SW 1271 (cell line): Measurements from ENCODE around the gene TRPM5.

Source experiments
- DNase-seq, 2 experiments: peaks; one replicate each; lab custom pipeline; 2025; lab: John Stamatoyannopoulos, UW

TRPM5 gene

DNA sequence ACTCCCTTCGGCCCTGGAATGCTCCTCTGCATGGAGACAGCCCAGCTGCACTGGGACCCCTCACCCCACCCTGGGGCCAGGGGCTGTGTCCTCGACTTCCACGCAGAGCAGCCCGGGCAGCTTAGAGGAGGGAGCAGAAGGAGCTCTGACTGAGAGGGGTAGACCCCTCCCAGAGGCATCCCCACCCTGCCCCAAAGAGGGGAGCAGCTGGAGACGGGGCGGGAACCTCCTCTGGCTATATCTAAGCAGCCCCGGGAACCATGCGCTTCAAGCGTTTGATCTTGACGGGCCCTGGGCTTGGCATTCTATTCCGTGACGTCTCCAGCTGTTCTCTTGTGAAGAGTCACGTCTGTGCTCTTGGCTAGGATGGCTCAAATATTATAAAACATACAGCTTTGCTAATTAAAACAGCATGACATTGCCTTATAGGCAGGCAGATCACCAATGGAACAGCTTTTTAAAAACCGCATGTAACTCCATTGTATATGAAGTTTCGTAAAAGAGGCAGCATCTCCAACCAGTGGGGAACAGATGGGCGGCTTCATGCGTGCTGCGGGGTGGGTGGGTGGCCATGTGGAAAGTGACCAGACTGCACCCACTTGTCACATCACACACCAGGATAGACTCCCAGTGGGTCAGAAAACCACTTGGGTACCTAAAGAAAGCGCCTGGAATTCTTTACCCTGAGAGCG is 8.2 kb upstream of the TRPM5 start:
- DNase-seq, result no peak

DNA sequence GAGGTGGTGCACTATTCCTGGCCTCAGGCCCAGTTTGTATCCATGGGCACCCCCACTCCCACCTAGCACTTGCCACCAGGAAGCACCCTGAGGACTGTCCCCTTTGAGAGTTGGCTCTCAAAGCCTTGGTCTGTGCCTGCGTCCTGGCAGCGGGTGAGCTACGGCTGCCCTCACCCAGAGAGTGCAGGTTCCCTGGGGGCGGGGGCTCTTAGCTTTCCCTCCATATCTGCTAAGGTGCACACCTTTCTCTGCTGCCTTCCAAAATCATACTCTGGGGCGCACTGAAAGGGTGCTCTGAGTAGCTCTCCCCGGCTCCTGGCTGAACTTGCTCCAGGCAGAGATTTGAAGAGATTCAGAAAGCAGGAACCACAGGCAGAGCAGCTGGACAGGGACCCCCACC is 7.6 kb upstream of the TRPM5 start:
- no peak for DNase-seq

DNA sequence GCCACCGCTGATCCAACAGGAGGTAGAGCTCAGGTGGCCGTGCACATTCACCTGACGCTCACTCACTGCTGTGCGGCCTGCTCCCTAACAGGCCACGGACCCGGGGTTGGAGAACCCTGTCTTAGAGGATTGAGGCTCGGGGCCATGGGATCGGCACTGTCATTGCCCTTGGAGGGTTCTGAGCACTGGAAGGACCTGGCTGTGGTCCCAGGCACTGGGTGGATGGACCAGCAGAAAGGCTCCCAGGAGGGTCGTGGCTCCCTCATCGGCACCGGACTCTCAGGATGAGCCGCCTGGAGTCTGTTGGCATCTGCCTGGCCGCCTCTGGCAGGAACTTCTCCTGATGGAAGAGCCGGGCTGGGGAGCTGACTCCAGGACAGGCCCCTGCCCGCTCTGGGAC is 7.0 kb upstream of the TRPM5 start:
- DNase-seq, result no peak

DNA sequence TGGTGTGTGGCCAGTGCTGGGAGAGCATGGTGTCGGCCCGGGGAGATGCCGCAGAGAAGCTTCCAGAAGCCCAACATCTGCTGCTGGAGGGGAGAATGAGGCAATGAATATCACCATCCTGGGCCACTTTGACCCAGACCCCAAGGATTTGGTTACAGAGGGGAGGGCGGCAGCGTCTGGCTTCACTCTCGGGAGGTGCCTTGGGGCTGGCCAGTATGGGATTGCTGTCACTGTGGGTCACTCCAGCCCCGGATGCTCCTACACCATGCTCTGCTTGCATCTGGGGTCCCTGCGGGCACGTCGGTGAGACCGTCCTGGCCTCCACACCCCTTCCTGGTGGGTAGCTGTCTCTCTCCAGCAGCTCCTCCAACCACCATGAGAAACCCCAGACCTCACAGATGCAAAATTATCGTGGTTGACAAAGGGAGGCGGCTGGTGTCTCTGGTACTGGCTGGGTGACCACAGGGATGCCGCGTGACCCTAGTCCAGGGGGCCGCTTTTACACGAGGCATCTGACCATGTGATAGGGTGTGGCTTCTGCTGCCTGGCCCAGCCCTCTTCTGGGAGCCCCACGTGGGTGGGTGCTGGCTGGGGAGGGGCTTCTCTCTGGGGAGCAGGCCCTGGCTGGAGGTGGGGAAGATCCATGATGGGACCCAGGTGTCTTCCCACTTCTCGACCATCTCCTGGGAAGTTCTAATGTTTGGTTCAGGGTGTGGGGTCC is 6.2 kb upstream of the TRPM5 start:
- DNase-seq, result no peak

DNA sequence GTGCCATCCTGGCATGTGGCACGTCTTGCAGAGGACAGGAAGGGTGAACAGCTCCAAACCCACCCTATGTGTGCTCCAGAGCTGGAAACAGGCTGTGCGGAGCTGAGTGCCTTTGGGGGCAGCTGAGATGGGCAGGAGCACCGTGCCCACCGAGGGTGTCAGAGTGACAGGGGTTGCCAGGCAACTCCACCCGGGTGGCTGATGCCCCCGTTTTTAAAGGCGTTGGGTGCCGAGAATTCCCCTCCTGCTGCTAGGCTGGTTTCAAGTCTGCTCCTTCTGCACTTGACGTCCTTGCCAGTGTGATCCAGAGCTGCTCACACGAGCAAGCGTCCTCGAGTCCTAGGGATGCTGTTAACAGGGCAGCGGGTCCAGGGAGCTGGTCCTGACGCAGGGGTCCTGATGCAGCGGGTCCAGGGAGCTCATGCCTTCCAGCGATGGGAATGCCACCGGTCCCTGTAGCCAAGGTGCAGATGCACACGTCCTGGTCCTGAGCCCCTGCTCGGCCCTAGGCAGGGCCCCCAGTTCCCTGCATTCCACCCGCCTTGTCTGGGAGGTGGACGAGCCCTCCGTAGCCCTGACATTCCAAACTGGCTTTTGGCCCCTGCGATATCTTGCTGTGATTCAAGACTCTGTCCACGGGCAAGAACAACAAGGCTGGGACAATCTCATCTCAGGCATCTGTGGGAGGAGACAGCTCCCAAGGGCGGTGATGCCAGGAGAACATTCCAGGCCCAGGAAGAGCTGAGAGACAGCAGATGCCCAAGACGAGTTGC is 5.4 kb upstream of the TRPM5 start:
- no peak for DNase-seq

DNA sequence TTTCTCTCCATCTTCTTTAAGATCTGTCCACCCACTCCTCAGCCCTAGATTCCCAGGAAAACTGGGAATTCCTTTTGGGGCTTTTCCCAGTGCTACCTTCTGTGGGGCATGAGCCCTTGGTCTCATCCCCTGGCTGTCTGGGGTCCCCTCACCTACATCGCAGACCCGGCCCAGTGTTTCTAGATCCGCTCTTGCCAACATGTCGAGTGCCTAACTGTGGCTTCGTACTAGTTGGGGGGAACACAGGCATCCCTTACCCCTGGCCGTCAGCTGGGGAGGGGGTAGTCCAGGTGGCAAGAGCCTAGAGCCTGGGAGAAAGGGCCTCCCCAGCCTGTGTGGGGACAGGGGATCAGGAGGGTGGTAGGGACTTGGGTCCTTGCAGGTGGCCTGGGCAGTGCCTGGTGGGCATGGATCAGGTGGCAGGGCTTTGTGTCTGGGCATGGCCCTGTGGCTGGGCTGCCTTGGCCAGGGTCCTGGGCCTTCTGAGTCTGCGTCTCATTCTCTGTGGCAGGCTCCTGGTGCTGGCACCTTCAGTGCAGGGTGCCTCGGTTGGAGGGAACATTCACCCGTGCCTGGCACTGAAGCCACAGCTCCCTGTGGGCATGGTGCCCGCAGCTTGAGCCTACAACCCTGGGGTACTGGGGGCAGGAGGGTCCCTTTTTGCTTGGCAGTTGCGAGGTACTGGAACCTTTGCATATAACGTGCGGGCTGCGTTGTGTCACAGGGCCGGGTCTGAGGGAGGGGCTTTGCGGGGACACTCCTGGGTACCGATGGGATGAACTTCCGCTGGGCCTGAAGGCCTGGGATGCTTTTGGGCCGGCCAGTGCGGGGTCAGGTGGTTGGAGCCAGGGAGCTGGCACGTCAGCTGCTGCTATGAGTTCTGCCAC is 4.6 kb upstream of the TRPM5 start:
- no peak for DNase-seq

DNA sequence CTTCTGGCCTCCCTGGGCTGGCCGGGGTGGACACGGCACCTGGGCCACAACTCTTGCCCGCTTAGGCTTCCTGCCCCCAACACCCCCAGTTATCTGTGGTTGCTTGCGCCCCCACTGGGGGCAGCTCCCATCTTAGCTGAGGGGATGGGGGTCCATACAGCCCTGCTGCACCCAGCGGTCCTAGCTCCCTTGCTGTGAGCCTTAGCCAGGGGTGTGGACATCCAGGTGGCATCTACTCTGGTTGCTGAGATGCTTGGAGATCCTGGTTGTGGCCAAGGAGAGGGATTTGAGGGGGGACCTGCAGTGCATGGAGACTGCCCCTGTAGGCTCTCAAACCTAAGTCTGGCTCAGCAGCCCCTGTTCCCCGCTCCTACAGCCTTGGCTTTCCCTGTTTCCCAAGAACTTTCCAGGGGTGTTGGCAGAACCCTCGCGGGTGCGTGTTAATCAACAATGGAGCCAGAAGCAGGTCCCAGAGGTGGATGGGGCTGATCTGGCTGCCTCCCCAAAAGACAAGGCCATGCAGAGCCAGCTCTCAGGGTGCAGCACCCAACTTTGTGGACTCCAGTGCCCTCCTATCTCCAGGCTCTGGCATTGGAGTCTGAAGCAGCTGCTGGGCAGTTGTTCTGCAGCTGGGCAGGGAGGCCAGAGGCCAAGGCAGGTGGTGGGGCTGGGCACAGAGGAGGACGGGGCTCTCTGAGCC is 3.8 kb upstream of the TRPM5 start:
- DNase-seq, result no peak

DNA sequence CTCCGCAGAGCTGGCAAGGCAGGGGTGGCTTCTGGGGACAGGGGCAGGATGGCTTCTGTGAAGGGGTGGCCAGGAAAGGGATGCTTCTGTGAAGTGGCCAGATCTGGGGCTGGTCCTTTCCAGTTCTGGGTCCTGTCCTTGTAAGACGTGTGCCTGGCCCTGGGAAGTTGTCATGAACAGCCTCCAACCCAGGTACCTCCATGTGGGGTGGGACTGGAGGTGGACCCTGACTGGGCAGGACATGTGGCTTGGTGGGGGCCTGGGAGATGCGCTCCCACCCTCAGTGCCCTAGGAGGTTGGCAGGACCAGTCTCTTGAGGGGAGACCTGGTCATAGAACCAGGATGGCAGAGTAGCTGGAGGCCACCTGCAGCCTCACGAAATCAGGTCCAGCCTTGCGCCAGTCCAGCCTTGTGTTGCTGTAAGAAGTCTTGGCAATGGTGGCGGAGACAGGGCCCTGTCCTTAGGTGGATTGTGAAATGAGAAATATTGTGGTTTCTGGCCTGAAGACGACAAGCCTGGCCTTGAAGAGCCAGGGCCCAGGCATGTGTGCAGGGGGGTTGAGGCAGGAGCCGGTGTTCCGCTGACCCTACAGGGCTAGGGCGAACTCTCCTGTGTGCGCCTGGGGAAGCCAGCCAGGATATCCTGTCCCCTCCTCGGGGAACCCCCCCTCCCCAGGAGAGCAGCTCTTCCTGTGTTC is 3.1 kb upstream of the TRPM5 start:
- no peak for DNase-seq

DNA sequence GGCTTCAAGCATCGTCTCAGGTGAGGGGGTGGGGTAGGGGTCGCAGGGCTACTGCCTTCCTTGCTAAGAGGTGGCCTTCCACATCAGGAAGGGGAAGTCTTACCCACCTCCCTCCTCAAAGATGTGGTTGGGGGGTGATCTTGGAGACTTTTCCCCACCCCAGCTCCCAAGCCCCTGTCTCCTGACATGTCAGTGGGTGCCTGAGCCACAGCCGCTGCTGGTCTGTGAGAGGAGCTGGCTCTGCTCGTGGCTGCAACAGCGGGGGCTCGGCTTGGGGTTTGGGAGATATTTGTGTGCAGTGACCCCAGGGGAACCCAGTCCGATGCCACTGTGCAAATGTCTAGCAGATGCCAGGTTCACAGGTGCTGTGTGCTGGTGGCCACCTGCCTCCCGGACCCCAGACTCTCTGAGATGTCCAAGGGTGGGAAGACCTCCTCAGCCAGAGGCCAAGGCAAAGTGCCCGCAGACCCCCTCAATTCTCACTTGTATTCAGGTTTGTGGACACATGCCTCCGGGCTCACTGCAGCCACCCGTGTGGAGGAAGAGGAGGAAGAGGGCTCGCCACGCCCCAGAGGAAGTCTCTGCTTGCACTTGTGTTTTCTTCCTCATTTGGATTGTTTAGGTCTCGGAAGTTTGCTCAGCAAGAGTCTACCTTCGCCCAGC is 2.4 kb upstream of the TRPM5 start:
- DNase-seq, result no peak

DNA sequence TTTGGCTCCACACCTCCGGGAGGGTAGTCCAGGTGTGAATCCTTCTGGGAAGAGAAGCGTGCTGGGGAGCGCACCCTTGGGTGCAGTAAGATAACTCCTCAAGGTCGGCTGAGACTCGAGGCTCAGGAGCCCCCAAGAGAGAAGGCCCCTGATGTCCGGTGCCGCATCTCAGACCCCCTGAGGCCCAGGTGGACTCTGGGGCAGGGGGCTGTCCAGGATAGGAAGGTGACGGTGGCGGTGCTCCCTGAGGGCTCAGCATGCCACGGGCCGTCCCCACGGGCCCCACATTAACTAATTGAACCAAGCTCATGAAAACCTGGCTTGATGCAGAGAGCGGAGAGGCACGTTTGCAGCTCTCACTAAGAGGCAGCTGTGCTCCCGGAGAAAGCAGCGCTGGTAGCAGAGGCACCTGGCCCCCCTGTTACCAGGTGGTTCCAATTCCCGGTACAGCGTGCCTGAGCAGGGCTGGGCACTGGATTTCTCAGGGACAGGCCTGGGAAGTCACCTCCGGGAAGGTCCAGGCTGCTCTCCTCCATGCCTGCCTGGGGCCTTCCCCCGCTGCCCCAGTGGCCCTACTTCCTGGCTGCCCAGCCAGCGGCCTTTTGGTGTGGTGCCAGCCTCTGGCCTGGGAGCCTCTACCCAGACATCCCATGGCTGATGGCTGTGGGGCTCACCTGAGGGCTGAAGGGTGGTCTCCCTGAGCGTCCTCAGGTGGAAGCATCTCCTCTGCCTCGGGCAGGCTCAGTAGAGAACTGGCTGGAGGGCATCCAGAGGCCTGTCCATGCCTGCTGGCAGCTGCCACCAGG is 1.6 kb upstream of the TRPM5 start:
- DNase-seq, result no peak

DNA sequence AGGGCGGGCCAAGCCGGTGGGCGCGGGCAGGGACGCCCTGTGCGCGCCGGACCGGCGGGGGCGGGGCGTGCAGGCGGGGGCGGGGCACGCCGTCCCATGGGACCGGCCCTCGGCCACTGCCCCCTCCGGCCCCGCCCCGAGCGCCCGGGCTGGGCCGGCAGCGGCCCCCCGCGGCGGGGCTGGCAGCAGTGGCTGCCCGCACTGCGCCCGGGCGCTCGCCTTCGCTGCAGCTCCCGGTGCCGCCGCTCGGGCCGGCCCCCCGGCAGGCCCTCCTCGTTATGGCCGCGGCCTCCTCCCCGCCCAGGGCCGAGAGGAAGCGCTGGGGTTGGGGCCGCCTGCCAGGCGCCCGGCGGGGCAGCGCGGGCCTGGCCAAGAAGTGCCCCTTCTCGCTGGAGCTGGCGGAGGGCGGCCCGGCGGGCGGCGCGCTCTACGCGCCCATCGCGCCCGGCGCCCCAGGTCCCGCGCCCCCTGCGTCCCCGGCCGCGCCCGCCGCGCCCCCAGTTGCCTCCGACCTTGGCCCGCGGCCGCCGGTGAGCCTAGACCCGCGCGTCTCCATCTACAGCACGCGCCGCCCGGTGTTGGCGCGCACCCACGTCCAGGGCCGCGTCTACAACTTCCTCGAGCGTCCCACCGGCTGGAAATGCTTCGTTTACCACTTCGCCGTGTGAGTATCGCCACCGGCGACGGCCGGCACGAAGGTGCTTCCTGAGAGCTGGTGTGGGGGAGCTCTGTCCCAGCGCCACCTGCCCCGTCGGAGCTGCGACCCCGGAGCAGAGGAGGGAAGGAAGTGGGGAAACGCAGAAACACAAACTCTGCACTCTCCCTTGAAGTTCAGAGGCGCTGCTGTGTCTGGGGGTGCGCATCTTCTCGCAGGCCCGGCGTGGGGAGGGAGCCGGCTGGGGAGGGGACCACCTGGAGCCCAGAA is 769 bp upstream of the TRPM5 start, which contains the start of gene KCNQ1:
KCNQ1 (plus strand) TSS at position 188 of the 925 bp plus-strand sequence; CDS start at position 279, 91 bp downstream.
- DNase-seq, result peak in 1 of 2 experiments; percentile 33

DNA sequence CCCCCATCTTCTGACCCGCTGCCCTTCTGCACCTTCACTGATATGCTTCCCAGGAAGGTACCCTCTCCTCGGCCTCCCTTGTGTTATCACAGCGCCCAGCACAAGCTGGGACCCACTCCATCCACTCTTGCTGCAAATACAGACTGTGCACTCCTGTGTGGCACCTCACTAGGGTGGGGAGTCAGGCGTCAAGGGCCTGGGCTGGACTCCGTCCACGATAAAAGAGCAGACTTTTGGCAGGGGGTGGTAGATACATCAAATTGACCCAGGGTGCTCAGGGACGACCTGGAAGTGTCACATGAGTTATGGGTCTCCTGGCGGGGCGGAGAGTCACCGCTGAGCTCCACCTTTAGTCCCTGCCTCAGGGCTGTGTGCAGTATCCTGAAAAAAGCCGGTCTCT is 908 bp downstream of the TRPM5 start:
- DNase-seq, result no peak

DNA sequence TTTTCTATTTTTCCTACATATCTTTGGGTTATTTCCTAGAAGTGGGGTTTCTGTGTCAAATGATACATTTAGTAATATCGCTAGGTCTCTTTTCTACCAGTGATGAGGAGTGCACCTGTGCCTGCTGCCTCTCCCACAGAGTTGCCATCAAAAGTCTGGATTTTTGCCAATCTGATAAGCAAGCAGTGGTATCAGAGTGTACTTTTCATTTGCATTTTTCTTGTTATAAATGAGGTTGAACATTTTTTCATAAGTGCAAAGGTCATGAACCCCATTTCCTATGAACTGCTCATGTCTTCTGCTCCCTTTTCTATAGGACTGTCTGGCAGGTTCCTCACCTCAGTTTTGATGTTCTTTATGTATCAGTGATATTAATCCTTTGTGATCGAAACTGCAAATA is 1.7 kb downstream of the TRPM5 start:
- DNase-seq, result no peak

DNA sequence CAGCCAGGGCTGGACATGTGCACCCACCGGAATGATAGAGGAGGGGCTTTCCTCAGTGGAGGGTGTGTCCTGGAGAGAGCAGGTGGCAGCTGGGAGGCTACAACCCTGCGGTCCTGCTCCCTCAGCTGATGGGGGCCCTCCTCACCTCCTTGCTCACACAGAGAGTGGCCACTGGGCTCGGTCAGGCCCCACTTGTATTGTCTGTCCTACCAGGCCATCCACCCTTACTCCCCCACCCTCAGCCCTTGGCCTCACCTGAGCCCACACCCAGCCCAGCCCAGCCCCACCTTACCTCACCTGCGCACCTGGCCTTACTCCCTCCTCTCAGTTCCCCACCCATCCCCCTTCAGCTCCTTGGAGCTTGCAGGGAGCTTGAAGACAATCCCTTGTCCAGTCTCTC is 3.1 kb downstream of the TRPM5 start:
- DNase-seq, result no peak

DNA sequence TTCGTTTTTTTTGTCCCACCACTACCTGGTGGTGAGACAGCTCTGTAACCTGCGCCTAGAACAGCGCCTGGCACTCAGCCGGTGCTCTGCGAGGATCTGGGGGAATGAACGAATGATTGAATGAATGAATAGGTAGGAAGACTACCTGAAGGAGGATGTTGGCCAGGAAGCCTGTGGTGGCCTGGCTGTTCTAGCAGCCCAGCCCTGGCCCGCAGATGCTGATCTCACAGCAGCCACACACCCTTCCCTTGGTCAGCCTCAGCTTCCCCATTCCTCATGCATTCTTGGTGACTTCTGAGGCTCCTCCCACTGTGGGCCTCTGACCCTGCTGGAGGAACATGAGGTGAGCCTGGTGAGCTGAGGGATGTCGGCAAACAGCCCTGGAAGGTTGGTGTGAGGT is 3.7 kb downstream of the TRPM5 start:
- no peak for DNase-seq

DNA sequence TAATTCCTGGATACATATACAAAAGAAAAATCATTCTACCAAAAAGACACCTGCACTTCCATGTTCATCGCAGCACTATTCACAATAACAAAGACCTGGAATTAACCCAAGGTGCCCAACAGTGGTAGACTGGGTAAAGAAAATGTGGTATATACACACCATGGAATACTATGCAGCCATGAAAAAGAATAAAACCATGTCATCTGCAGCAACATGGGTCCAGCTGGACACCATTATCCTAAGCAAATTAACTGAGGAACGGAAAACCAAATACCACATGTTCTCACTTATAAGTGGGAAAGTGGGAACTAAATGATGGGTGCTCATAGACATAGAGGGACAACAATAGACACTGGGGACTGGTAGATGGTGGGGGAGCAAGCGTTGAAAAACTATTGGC is 4.5 kb downstream of the TRPM5 start:
- no peak for DNase-seq

DNA sequence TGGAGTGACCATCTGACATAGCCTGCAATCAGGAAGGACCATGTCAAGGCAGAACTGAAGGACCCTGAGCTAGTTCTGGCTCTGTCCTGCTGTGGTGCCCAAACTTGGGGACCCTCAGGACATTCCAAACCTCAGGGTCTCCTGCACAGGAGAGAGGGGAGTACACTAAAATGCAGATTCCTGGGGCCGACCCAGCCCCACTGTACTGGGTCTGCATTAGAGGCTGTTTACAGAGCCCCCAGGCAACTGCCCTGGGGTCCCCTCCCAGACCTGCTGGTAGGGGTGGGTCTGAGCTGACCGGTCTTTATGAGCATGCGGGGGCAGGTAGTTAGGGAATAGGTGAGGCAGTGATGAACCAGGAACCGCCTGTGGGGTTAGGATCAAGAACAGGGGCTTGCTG is 6.8 kb downstream of the TRPM5 start:
- no peak for DNase-seq

DNA sequence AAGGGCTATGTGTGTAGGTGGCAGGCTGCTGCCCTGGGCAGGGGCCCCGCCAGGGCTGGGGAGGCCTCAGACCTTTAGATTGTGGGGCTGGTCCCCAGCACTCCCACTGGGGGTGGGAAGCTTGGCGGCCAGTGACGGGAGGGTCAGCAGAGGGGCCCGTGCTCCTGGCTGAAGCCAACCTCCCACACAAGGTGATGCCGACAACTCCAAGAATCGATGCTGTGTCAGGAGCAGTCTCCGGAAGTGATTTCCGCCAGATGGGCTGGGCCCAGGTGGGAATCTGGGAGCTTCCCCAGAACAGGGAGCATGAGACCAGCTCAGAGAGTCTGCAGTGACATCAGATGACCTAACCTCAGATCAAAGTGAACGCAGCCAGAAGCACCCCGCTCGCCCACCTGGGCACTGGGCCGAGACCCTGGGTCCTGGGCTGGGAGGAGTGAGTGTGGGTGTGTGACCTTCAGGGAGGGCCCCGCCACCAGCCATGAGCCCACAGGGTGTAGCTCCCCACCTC is 7.7 kb downstream of the TRPM5 start:
- DNase-seq, result no peak
